K562 (cell line): ENCODE measurements around the gene SLC16A10. TPM values are rescaled to one million over a fixed set of nuclear protein-coding genes. Genes with fewer than 3 reads are reported as not detected.

ENCODE experiments used
- ATAC-seq: fragments of 200-7000 bp; cut with Tn5 transposase; 3 replicates; pipeline ENCODE4 v1.9.1; 2020; ENCODE audit warnings: moderate library complexity
- BruUV-seq: library from RNA; stranded (reverse); fragments of 400-500 nt; replicated peaks from 2 replicates; lab custom pipeline; 2021; lab: Mats Ljungman, UMichigan
- CTCF ChIA-PET: fragments of 300-600 bp; formaldehyde crosslinking; extraction: SDS; loops from one replicate; lab custom pipeline; 2021; ENCODE audit warnings: low intra/inter-chr PET ratio; lab: Yijun Ruan, JAX
- POLR2A ChIA-PET: fragments of 300-600, 350-650 bp; sonication (Branson Sonifier 250); formaldehyde crosslinking; extraction: SDS; loops from one replicate; lab custom pipeline; 2021; ENCODE audit warnings: antibody characterized with exemption, inconsistent platforms; lab: Yijun Ruan, JAX
- DNase-seq, 4 experiments: peaks; one replicate each; pipeline versions ENCODE4 v3.0.0 to v3.0.0-alpha.2; 2011 to 2018; ENCODE audit warnings: low spot score in 3 of 4, mixed read lengths in 3 of 4; ENCODE audit errors: extremely low read depth in 1 of 4
- FAIRE-seq: peaks from 2 replicates; lab custom pipeline; 2011; peaks lifted over from hg19 to GRCh38; lab: Jason Lieb, UNC
- H2AFZ ChIP-seq: 2 replicates; pipeline ENCODE4 v1.6.0; 2011; ENCODE audit warnings: low read depth, low read length, control low read depth, inconsistent platforms
- H3K27ac ChIP-seq: fragments of 200-600 bp; 3 replicates; pipeline ENCODE4 v1.8.0; 2011; ENCODE audit warnings: low read depth, mild to moderate bottlenecking, control low read depth, inconsistent platforms, low read length, moderate library complexity, mixed read lengths; ENCODE audit errors: extremely low read depth
- H3K27me3 ChIP-seq, 2 experiments: fragments of 300-600 bp in 1 of 2; 2 replicates in 1 of 2; 3 replicates in 1 of 2; pipeline versions ENCODE4 v1.6.0 to v1.8.0; 2011; ENCODE audit warnings: inconsistent platforms in 2 of 2, low read length in 2 of 2, mild to moderate bottlenecking in 1 of 2, mixed read lengths in 1 of 2, moderate library complexity in 1 of 2; ENCODE audit not compliant: control insufficient read depth in 2 of 2, insufficient read depth in 2 of 2
- H3K36me3 ChIP-seq: fragments of 300-600 bp; 3 replicates; pipeline ENCODE4 v1.8.0; 2011; ENCODE audit warnings: mild to moderate bottlenecking, low read length, inconsistent platforms; ENCODE audit not compliant: control insufficient read depth, insufficient read depth
- H3K4me1 ChIP-seq, 2 experiments: fragments of 200-600 bp in 1 of 2; replicated peaks in 1 of 2; 2 replicates in 1 of 2; 3 replicates in 1 of 2; pipeline versions ENCODE4 v1.5.1 to v1.8.0; 2011; ENCODE audit warnings: inconsistent platforms in 2 of 2, low read length in 2 of 2, mild to moderate bottlenecking in 1 of 2, mixed read lengths in 1 of 2, moderate library complexity in 1 of 2; ENCODE audit not compliant: control insufficient read depth in 2 of 2, insufficient read depth in 2 of 2
- H3K4me2 ChIP-seq: 2 replicates; pipeline ENCODE4 v1.6.1; 2011; ENCODE audit warnings: low read length, control low read depth, inconsistent platforms, mixed read lengths; ENCODE audit not compliant: insufficient read depth
- H3K4me3 ChIP-seq: fragments of 200-600 bp; sonication (generic), shearing (Covaris generic); 2 replicates; pipeline ENCODE4 v1.5.1; 2016; ENCODE audit warnings: control low read depth, inconsistent platforms
- H3K79me2 ChIP-seq: fragments of 200-600 bp; 3 replicates; pipeline ENCODE4 v1.8.0; 2011; ENCODE audit warnings: low read length, inconsistent platforms; ENCODE audit not compliant: control insufficient read depth, insufficient read depth
- H3K9ac ChIP-seq, 2 experiments: 2 replicates each; pipeline versions ENCODE4 v1.6.0 to v1.6.1; 2011; ENCODE audit warnings: low read depth in 2 of 2, low read length in 2 of 2, control low read depth in 1 of 2, inconsistent platforms in 1 of 2, mild to moderate bottlenecking in 1 of 2, mixed read lengths in 1 of 2; ENCODE audit not compliant: insufficient read depth in 1 of 2
- H3K9me1 ChIP-seq: one replicate; pipeline ENCODE4 v1.6.0; 2011; ENCODE audit warnings: inconsistent platforms, mild to moderate bottlenecking, low read length, moderate library complexity; ENCODE audit not compliant: control insufficient read depth, insufficient read depth
- H3K9me3 ChIP-seq: replicated peaks from 2 replicates; pipeline ENCODE4 v1.5.1; 2011; ENCODE audit warnings: low read depth, low read length, inconsistent platforms; ENCODE audit not compliant: control insufficient read depth, insufficient read depth
- H4K20me1 ChIP-seq: replicated peaks from 2 replicates; pipeline ENCODE4 v1.6.1; 2011; ENCODE audit warnings: low read length, inconsistent platforms, mixed read lengths; ENCODE audit not compliant: control insufficient read depth, insufficient read depth
- MYNN ChIP-seq, 2 experiments: sonication (generic); formaldehyde crosslinking in 1 of 2; IDR thresholded peaks; 2 replicates each; pipeline versions ENCODE4 v1.5.0 to v1.6.1; 2016 to 2020; ENCODE audit warnings: antibody characterized with exemption in 1 of 2, missing genetic modification reagents in 1 of 2
- PML ChIP-seq: IDR thresholded peaks from 2 replicates; pipeline ENCODE4 v1.6.1; 2012; ENCODE audit warnings: low read length, inconsistent platforms
- TAF9B ChIP-seq: fragments of 450-650 bp; IDR thresholded peaks from 2 replicates; pipeline ENCODE4 v1.6.1; 2018; ENCODE audit warnings: mild to moderate bottlenecking; ENCODE audit not compliant: partially characterized antibody
- ZNF184 ChIP-seq: sonication (generic); formaldehyde crosslinking; IDR thresholded peaks from 2 replicates; pipeline ENCODE4 v1.5.0; 2020; ENCODE audit warnings: missing genetic modification reagents
- ZNF511 ChIP-seq: sonication (generic); formaldehyde crosslinking; IDR thresholded peaks from 2 replicates; pipeline ENCODE4 v1.8.0; 2022; ENCODE audit warnings: mild to moderate bottlenecking, missing genetic modification reagents
- WGBS: fragments of 100-300 bp; shearing (Covaris generic); methylation state at CpG from one replicate; pipeline ENCODE4 v1.1.6; 2016; ENCODE audit warnings: low coverage, mixed read lengths; ENCODE audit not compliant: insufficient coverage; ENCODE audit errors: missing lambda C conversion rate; 5-methylcytosine and 5-hydroxymethylcytosine counted together
- in situ Hi-C: fragments of 300-500 bp; cut with MboI; formaldehyde crosslinking; loops from 4 replicates; pipeline ENCODE4 v1.15.0; 2018; ENCODE audit warnings: inconsistent platforms, mixed read lengths
- intact Hi-C: fragments of 100-400 bp; cut with micrococcal nuclease; formaldehyde crosslinking; loops from 2 replicates; pipeline ENCODE4 v1.14.2; 2022
- polyA plus RNA-seq, 8 experiments: library from polyadenylated mRNA; depleted of rRNA in 4 of 8; stranded (reverse) in 5 of 8; unstranded in 3 of 8; fragments of >200 nt; fragmentation: Nextera tagmentation in 2 of 8; fragmentation: Illumina TruSeq in 1 of 8; extraction: Ambion mirVana in 2 of 8; extraction: Trizol in 1 of 8; gene quantifications; 2 replicates each; pipeline versions ENCODE4 v1.2.1 to v1.2.3, GENCODE V29; 2011 to 2014; ENCODE audit warnings: inconsistent platforms in 1 of 8, missing spikeins in 1 of 8
- total RNA-seq, 7 experiments: library from RNA; depleted of rRNA in 6 of 7; stranded (reverse); fragments of >200 nt in 6 of 7; fragmentation: Illumina TruSeq in 2 of 7; extraction: Trizol in 2 of 7; gene quantifications; 2 replicates each; pipeline versions ENCODE4 v1.2.1 to v1.2.3, GENCODE V29; 2011 to 2021; ENCODE audit warnings: low replicate concordance in 1 of 7

SLC16A10 gene
- total and polyA plus RNA-seq, 9 of the 15 experiments (the other 6 are each of a cell fraction or from before 2014, with no cell fraction given), result 0.02 to 0.54 (median 0.24) TPM; not detected in 4

- TF ChIP-seq TAF9B, result no peak
- no peak for TF ChIP-seq ZNF511
- TF ChIP-seq PML, result no peak
Measured at GRCh38 chr6:111087106-111087835, at the start of gene SLC16A10 (continued).

DNA sequence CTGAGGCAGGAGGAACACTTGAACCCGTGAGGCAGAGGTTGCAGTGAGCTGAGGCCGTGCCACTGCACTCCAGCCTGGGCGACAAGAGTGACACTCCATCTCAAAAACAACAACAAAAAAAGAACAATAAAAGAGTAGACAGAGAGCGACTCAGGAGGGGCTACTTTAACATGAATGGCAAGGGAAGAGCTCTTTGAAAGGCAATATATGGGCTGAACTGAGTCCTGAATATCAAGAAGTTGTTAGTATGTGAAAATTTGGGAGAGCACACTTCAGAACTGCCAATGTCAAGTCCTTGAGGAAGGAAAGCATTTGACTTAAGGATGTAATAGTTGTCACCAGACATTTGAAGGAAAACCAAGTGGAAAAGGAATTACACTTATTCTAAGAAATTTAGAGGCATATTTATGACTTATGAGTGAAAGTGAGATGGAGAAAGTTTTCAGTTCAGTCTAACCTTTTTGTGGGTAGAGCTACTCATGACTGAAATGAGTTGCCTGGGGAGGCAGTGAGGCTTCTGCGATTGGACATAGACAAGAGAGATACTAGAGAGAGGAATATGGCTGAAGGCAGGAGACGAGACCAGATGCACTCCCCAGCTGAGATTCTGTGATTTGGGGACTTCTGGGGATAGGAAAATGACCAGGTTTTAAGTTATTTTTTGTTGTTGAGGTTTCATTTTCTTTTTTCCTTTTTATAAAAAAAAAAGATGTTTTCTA, 48.6 kb upstream of the SLC16A10 start:
- DNase-seq (peak in 1 of 4 experiments; percentile 2), FAIRE-seq (no peak), ATAC-seq (no peak)
- Histone ChIP-seq H3K4me3 (no peak overlapping the region), H3K4me1 (no peaks in the 10 kb centered on the region), H3K36me3 (no peaks in the 10 kb centered on the region), H3K4me2 (no peak overlapping the region), H3K27ac (no peak overlapping the region), H2AFZ (no peak overlapping the region), H3K79me2 (no peaks in the 10 kb centered on the region), H3K27me3 (peaks cover 12 to 25% of the 10 kb centered on the region in 2 experiments), H3K9me3 (no peaks in the 10 kb centered on the region; the same call in 1 of the 2 replicates), H4K20me1 (no peaks in the 10 kb centered on the region), H3K9ac (no peak overlapping the region), H3K9me1 (no peaks in the 10 kb centered on the region)
- CTCF ChIA-PET, result no interaction called here
- in situ Hi-C loops (no loop called here), intact Hi-C loops (no loop called here)
- POLR2A ChIA-PET, result no interaction called here
- WGBS, result 6% methylated on average over 6 of the region's 6 CpGs
- no TSS peak for BruUV-seq
- TF ChIP-seq MYNN (IDR thresholded peaks at IDR 0.05), result no peak
- no peak for TF ChIP-seq MYNN (CRISPR knock-in tag; IDR thresholded peaks at IDR 0.05)
- peak; percentile 82 for TF ChIP-seq ZNF184 (CRISPR knock-in tag)
